Activated naive CD8-positive, alpha-beta T cell treated with anti-CD3 and anti-CD28 coated beads, Interleukin-2, amount 50 U/mL, for 16 hours (primary cell): ENCODE measurements around the gene LRRC45.
"Not testable (repeated sequence)": the region's sequence is repeated elsewhere in the genome, so short reads cannot be mapped to it uniquely, and the experiment has no call there.

ENCODE experiments used
- DNase-seq: peaks from one replicate; pipeline ENCODE4 v3.0.0-alpha.2; 2020; ENCODE audit warnings: low read depth, low spot score

Gene LRRC45

GRCh38 chr17:82034371-82035011 lies 11.4 kb downstream of the LRRC45 start:
- no peak for DNase-seq

DNA sequence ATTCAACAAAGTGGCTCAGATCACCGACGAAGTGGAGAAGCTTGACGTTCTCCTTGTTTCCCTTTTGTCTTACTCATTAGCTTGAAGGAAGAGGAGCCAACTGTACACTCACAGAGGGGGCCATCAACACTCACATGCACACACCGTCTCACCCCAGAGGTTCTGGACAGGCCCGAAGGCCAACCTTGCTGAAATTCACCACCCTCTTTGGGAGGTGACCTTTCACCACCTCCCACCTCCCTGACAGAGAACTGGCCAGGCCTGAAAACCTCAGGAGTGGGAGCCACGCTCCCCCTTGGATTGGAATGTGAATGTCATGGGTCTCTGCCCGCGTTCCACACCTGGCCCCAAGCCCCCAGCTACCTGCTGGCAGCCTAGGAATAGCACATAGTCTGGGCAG lies 12.4 kb downstream of the LRRC45 start:
- DNase-seq: no peak

GRCh38 chr17:82035956-82036633 lies 13.0 kb downstream of the LRRC45 start:
- no peak for DNase-seq

- no peak for DNase-seq
Measured at GRCh38 chr17:82036634-82037091, 13.6 kb downstream of the LRRC45 start.

- DNase-seq: peak; percentile 90
Measured at GRCh38 chr17:82037092-82037888, 14.2 kb downstream of the LRRC45 start, which contains the start of gene DCXR. TSS of gene DCXR (minus strand) at chr17:82037697. CDS start at chr17:82037682, 15 bp downstream.

DNA sequence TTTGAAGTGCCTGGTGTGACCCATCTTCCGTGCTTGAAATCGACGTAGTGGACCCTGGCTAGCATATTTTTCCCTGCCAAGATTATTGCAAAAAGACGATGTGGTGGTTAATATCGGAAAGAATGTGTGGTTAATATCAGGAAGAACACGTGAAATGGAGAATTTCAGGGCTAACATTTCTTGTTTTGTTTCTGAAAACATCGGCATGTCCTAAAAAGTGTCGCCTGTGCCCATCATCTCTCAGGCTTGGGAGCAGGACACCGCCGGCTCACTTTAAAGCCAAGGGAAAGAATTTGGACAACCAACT lies 14.7 kb downstream of the LRRC45 start:
- DNase-seq: no peak

DNA sequence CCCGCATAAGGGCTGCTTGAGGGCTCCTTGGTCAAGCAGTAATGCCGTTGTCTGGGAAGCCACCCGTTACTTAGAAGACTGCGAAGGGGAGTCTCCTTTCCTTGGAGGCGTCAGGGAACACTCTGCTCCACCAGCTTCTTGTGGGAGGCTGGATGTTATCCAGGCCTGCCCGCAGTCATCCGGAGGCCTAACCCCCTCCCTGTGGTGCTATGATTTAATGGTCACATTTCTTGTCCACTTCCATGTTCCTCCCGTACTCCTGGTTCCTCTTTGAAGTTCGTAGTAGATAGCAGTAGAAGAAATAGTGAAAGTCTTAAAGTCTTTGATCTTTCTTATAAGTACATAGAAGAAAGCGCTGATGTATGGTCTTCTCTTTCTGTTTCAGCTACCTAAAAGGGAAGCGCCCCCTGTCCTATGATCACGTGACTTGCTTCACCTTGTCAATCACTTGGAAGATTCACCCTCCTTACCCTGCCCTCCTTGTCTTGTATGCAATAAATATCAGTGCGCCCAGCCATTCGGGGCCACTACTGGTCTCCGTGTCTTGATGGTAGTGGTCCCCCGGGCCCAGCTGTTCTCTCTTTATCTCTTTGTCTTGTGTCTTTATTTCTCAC lies 15.8 kb downstream of the LRRC45 start:
- not testable (repeated sequence) for DNase-seq

GRCh38 chr17:82039695-82040299 lies 16.7 kb downstream of the LRRC45 start:
- no peak for DNase-seq

DNA sequence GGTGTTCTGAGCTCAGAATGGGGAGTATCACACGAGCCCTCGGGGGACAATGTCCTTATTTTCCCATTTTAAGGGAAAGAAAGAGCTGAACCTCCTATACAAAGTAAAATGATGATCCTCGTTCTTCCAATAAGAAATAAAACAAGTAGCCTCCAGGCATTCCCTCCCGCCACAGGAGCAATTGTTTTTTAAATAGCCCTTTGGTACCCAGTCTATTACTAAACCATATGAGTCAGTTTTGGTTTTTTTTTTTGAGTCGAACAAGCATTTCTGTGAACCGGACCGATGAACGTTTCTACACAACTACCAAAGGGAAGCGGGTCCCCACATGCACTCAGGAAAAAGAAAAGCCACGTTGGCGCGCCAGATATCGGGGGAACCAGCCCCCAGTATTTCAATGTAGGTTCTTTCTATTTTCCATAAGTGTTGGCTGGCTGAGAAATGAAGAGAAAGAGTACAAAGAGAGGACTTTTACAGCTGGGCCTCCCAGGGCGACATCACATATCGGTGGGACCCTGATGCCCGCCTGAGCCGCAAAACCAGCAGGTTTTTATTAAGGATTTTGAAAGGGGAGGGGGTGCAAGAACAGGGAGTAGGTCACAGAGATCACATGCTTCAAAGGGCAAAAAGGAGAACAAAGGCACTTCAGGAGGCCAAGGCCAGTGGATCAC lies 18.2 kb downstream of the LRRC45 start:
- DNase-seq: no peak

GRCh38 chr17:82042649-82043048 lies 19.5 kb downstream of the LRRC45 start:
- no peak for DNase-seq

DNA sequence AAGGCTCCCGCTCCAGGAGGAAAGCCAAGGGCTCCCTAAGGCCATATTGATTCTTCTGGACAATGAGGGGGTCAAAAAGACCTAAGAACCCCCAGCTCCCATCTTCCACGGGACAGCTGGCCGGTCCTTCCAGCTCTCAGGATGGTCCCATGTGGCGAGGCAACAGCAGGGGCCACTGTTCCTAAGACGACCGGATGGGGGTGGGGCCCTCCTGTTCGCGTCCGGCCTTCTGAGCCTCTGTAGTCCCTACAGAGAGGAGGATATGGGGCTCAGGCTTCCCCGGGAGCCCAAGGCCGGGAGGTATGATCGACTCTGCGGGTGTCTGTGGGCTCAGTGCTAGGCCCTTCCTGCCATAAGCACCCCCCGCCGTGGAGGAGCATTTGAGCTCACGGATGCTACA lies 20.4 kb downstream of the LRRC45 start:
- DNase-seq: no peak

GRCh38 chr17:82045936-82046484 lies 22.9 kb downstream of the LRRC45 start:
- no peak for DNase-seq

DNA sequence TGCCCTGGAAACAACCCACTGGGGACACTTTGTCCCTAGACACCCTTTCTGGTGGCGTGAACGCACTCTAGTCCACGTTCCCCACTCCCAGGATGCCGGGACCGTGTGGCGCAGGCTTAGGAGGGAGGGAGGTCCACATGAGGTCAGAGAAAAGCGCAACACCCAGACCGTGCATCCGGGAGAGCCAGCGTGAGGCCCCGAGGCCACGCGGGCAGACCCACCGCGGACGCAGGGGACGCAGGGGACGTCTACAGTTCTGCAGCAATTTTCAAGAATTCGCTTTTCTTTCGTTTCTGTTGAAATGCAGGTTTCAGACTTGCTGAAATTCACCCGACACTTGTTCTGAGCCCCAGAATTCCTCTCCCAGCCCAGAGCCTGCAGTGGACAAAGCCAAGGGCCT lies 23.8 kb downstream of the LRRC45 start:
- DNase-seq: no peak

DNA sequence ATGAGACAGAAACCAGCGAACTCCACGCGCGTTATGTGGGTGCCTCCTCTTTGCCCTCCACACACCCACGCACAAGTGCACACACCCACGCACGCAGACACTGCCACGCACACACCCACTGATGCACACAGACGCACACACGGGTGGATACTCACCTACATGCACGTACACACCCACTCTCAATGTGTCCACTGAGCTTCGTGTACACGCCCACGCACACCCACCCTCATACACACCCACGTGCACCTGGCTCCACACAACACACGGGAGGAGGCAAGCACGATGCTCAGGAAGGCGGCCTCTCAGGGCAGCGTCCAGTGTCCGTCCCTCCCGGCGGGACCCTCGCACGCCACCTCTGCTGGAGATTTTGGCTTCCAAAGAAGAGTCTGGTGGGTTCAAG lies 24.3 kb downstream of the LRRC45 start:
- DNase-seq: no peak

- DNase-seq: no peak
Measured at GRCh38 chr17:82047914-82048570, 24.9 kb downstream of the LRRC45 start.

GRCh38 chr17:82048571-82048971 lies 25.5 kb downstream of the LRRC45 start:
- no peak for DNase-seq

GRCh38 chr17:82049106-82049505 lies 26.0 kb downstream of the LRRC45 start:
- DNase-seq: no peak

- no peak for DNase-seq
Measured at GRCh38 chr17:82049521-82049971, 26.4 kb downstream of the LRRC45 start.

DNA sequence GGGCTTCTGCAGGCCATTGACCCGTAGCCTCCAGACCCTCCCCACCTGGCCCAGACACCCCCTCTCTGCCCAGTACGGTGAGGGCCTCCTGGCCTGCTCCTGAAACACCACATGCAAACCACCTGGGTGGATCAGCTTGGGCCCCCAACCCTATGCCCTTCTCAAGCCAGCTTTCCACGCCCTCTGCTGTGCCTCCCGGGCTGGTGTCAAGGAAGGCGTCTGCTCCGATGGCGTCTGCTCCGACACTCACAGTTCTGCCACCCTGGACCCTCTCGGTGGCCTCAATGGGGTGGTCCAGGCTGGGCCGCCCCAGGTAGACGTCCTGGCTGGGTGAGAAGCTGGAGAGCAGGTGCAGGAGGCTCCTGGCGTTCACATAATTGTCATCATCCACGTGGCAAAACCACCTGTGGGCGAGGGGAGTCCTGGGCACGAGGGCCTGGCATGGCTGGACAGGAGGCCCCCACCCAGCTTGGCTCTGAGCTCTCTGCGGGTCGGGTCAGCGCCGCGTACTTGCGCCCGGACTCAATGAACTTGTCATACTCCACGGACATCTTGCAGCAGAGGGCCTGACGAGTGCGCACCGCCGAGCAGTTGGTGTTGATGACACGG lies 27.2 kb downstream of the LRRC45 start:
- DNase-seq: no peak
